ENCODE measurements around the gene EGLN2.
"Not testable (repeated sequence)": the region's sequence is repeated elsewhere in the genome, so short reads cannot be mapped to it uniquely, and the experiment has no call there.

DNA sequence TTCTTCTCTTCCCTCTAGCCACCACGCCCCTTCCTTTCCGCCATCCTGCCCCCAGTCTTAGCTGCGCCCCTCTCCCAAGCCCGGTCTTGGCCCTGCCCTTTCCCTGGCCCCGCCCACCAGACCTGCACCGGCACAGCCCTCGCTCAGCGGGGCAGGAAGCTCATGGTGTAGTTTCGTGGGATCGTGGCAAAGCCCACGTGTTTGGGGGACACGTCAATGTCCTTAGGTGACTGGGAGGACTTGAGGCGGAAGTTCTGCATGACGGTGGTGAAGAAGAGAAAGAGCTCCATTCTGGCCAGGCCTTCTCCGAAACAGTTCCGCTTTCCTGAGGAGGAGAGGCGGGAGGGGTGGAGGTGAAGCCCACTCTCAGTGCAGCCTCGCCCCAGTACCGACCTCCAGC lies 44.7 kb downstream of the EGLN2 start:
- TF ChIP-seq, protein P1, sequence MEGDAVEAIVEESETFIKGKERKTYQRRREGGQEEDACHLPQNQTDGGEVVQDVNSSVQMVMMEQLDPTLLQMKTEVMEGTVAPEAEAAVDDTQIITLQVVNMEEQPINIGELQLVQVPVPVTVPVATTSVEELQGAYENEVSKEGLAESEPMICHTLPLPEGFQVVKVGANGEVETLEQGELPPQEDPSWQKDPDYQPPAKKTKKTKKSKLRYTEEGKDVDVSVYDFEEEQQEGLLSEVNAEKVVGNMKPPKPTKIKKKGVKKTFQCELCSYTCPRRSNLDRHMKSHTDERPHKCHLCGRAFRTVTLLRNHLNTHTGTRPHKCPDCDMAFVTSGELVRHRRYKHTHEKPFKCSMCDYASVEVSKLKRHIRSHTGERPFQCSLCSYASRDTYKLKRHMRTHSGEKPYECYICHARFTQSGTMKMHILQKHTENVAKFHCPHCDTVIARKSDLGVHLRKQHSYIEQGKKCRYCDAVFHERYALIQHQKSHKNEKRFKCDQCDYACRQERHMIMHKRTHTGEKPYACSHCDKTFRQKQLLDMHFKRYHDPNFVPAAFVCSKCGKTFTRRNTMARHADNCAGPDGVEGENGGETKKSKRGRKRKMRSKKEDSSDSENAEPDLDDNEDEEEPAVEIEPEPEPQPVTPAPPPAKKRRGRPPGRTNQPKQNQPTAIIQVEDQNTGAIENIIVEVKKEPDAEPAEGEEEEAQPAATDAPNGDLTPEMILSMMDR (optimal IDR thresholded peaks at IDR 0.05 in 1 of 3, IDR thresholded peaks at IDR 0.05 in 1 of 3, conservative IDR thresholded peaks at IDR 0.05 in 1 of 3; ENCODE audit: extremely low read depth in 1 of 3, insufficient read depth in 2 of 3, low read length in 3 of 3) = not testable (repeated sequence)
- not testable (repeated sequence) for TF ChIP-seq EZH2 (IDR thresholded peaks at IDR 0.05; ENCODE audit: low read length)

Measured in keratinocyte (primary cell).